HepG2 (cell line): ENCODE measurements around the gene RASSF7. TPM values are rescaled to one million over a fixed set of nuclear protein-coding genes. Genes with fewer than 3 reads are reported as not detected.
A peak's percentile ranks its signal among the peaks of the same experiment; 100 is the strongest.

Experiments used
- GFI1 ChIP-seq: sonication (generic); formaldehyde crosslinking; IDR thresholded peaks from 2 replicates; pipeline ENCODE4 v1.5.0; 2020; ENCODE audit warnings: missing genetic modification reagents, mild to moderate bottlenecking, borderline replicate concordance
- KAT7 ChIP-seq: IDR thresholded peaks from 2 replicates; pipeline ENCODE4 v1.6.1; 2018; ENCODE audit warnings: borderline replicate concordance, missing compliant biosample characterization
- KAT8 ChIP-seq: IDR thresholded peaks from 2 replicates; pipeline ENCODE4 v1.6.1; 2016; ENCODE audit warnings: missing genetic modification reagents, missing compliant biosample characterization
- LCORL ChIP-seq, 2 experiments: fragments of 450-650 bp in 1 of 2; sonication (generic) in 1 of 2; formaldehyde crosslinking in 1 of 2; IDR thresholded peaks; 2 replicates each; pipeline versions ENCODE4 v1.5.0 to v1.6.1; 2017 to 2020; ENCODE audit warnings: antibody characterized with exemption in 1 of 2, missing genetic modification reagents in 1 of 2
- MEIS1 ChIP-seq: sonication (generic); formaldehyde crosslinking; IDR thresholded peaks from 2 replicates; pipeline ENCODE4 v1.9.0; 2021; ENCODE audit warnings: mild to moderate bottlenecking, missing genetic modification reagents, moderate library complexity, borderline replicate concordance
- MLLT10 ChIP-seq: sonication (generic); formaldehyde crosslinking; IDR thresholded peaks from 2 replicates; pipeline ENCODE4 v1.4.0; 2020; ENCODE audit warnings: missing genetic modification reagents
- MXI1 ChIP-seq: IDR thresholded peaks from 3 replicates; pipeline ENCODE4 v1.6.1; 2012; ENCODE audit warnings: low read depth, low read length, inconsistent platforms, borderline replicate concordance
- PHF21A ChIP-seq: sonication (generic); formaldehyde crosslinking; IDR thresholded peaks from 2 replicates; pipeline ENCODE4 v1.5.0; 2020; ENCODE audit warnings: mild to moderate bottlenecking, missing genetic modification reagents
- PTBP1 ChIP-seq: fragments of 200-400 bp; formaldehyde crosslinking; IDR thresholded peaks from 2 replicates; pipeline ENCODE4 v1.6.1; 2018; ENCODE audit warnings: low read length, low read depth; ENCODE audit not compliant: poor library complexity, severe bottlenecking
- RFXANK ChIP-seq: IDR thresholded peaks from 2 replicates; pipeline ENCODE4 v1.6.1; 2016
- SAFB2 ChIP-seq: sonication (generic); formaldehyde crosslinking; IDR thresholded peaks from 2 replicates; pipeline ENCODE4 v1.5.1; 2020; ENCODE audit warnings: missing genetic modification reagents, low read depth, mild to moderate bottlenecking, borderline replicate concordance
- SOX13 ChIP-seq, 3 experiments: fragments of 450-650 bp in 1 of 3; sonication (generic) in 1 of 3; formaldehyde crosslinking in 1 of 3; IDR thresholded peaks in 2 of 3; conservative IDR thresholded peaks in 1 of 3; 2 replicates each; pipeline versions ENCODE4 v1.5.0 to v1.6.1; 2016 to 2020; ENCODE audit warnings: antibody characterized with exemption in 1 of 3, mild to moderate bottlenecking in 1 of 3, missing compliant biosample characterization in 1 of 3, missing genetic modification reagents in 1 of 3, moderate library complexity in 1 of 3
- TAF15 ChIP-seq: fragments of 200-400 bp; formaldehyde crosslinking; IDR thresholded peaks from one replicate; pipeline ENCODE4 v1.6.1; 2018; ENCODE audit warnings: mild to moderate bottlenecking, low read depth, low read length; ENCODE audit not compliant: poor library complexity, severe bottlenecking
- TBX3 ChIP-seq: fragments of 450-650 bp; IDR thresholded peaks from 2 replicates; pipeline ENCODE4 v1.6.1; 2017; ENCODE audit warnings: antibody characterized with exemption, mild to moderate bottlenecking, inconsistent platforms, borderline replicate concordance
- ZNF124 ChIP-seq: sonication (generic); formaldehyde crosslinking; IDR thresholded peaks from 2 replicates; pipeline ENCODE4 v1.4.0; 2020; ENCODE audit warnings: missing genetic modification reagents
- ZNF331 ChIP-seq: sonication (generic); formaldehyde crosslinking; IDR thresholded peaks from 2 replicates; pipeline ENCODE4 v1.4.0; 2020; ENCODE audit warnings: missing genetic modification reagents
- ZNF354B ChIP-seq: sonication (generic); formaldehyde crosslinking; IDR thresholded peaks from 2 replicates; pipeline ENCODE4 v1.8.0; 2022; ENCODE audit warnings: mild to moderate bottlenecking, missing genetic modification reagents
- ZNF468 ChIP-seq: sonication (generic); formaldehyde crosslinking; IDR thresholded peaks from 2 replicates; pipeline ENCODE4 v1.8.0; 2022; ENCODE audit warnings: mild to moderate bottlenecking, moderate library complexity, missing genetic modification reagents
- ZNF709 ChIP-seq: sonication (generic); formaldehyde crosslinking; IDR thresholded peaks from 2 replicates; pipeline ENCODE4 v1.5.0; 2020; ENCODE audit warnings: mild to moderate bottlenecking, missing genetic modification reagents
- ZNF775 ChIP-seq: sonication (generic); formaldehyde crosslinking; IDR thresholded peaks from 2 replicates; pipeline ENCODE4 v1.4.0; 2020; ENCODE audit warnings: missing genetic modification reagents, mild to moderate bottlenecking, moderate library complexity, borderline replicate concordance
- polyA plus RNA-seq, 8 experiments: library from polyadenylated mRNA; depleted of rRNA in 3 of 8; stranded (reverse) in 7 of 8; unstranded in 1 of 8; fragments of >200 nt; fragmentation: Illumina TruSeq in 4 of 8; extraction: Trizol in 4 of 8; gene quantifications; 2 replicates each; pipeline versions ENCODE4 v1.2.1 to v1.2.3, GENCODE V29; 2011 to 2016; ENCODE audit warnings: low read depth in 4 of 8, missing spikeins in 1 of 8, mixed read lengths in 1 of 8; ENCODE audit not compliant: insufficient read depth in 1 of 8
- total RNA-seq, 5 experiments: library from RNA; depleted of rRNA; stranded (reverse); fragments of >200 nt; fragmentation: Illumina TruSeq; extraction: Trizol; gene quantifications; 2 replicates each; pipeline ENCODE4 v1.2.3, GENCODE V29; 2016; ENCODE audit warnings: low read depth in 1 of 5
- TF ChIP-seq, protein P1 (sequence below): sonication (generic); formaldehyde crosslinking; IDR thresholded peaks from 2 replicates; pipeline ENCODE4 v1.4.0; 2020; ENCODE audit warnings: mild to moderate bottlenecking, missing genetic modification reagents, borderline replicate concordance
- TF ChIP-seq, protein P2 (sequence below): sonication (generic); formaldehyde crosslinking; IDR thresholded peaks from 2 replicates; pipeline ENCODE4 v1.8.0; 2022; ENCODE audit warnings: mild to moderate bottlenecking, missing genetic modification reagents
- TF ChIP-seq, protein P3 (sequence below): sonication (generic); formaldehyde crosslinking; IDR thresholded peaks from 2 replicates; pipeline ENCODE4 v1.8.0; 2023; ENCODE audit warnings: mild to moderate bottlenecking, missing genetic modification reagents

RASSF7 gene
- total and polyA plus RNA-seq, 2 of the 13 experiments (the other 11 are each of a cell fraction or from before 2014, with no cell fraction given): 20.2 to 28.6 TPM

DNA sequence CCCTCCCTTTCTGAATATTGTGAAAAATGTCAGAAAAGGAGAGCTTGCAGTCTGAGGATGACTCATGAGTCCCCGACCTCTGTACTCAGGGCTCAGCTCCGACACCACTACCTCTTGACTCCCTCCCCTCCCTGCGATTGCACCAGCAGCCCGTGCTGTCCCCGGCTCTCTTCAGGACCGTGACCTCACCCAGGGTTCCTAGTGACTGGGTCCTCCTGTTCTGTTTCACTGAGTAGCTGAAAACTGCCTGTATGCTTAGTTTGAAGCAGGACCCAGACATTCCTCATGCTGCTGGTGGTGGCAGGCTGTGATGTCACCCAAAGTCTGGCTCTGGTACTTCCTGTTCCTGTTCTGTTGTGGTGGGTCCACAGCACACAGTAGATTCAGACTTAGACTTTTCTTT, 27.2 kb downstream of the RASSF7 start (continued):
- TF ChIP-seq, protein P1, sequence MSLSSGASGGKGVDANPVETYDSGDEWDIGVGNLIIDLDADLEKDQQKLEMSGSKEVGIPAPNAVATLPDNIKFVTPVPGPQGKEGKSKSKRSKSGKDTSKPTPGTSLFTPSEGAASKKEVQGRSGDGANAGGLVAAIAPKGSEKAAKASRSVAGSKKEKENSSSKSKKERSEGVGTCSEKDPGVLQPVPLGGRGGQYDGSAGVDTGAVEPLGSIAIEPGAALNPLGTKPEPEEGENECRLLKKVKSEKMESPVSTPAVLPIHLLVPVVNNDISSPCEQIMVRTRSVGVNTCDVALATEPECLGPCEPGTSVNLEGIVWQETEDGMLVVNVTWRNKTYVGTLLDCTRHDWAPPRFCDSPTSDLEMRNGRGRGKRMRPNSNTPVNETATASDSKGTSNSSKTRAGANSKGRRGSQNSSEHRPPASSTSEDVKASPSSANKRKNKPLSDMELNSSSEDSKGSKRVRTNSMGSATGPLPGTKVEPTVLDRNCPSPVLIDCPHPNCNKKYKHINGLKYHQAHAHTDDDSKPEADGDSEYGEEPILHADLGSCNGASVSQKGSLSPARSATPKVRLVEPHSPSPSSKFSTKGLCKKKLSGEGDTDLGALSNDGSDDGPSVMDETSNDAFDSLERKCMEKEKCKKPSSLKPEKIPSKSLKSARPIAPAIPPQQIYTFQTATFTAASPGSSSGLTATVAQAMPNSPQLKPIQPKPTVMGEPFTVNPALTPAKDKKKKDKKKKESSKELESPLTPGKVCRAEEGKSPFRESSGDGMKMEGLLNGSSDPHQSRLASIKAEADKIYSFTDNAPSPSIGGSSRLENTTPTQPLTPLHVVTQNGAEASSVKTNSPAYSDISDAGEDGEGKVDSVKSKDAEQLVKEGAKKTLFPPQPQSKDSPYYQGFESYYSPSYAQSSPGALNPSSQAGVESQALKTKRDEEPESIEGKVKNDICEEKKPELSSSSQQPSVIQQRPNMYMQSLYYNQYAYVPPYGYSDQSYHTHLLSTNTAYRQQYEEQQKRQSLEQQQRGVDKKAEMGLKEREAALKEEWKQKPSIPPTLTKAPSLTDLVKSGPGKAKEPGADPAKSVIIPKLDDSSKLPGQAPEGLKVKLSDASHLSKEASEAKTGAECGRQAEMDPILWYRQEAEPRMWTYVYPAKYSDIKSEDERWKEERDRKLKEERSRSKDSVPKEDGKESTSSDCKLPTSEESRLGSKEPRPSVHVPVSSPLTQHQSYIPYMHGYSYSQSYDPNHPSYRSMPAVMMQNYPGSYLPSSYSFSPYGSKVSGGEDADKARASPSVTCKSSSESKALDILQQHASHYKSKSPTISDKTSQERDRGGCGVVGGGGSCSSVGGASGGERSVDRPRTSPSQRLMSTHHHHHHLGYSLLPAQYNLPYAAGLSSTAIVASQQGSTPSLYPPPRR (CRISPR knock-in tag): peak; percentile 31; the same call in 1 of the 2 replicates
- TF ChIP-seq KAT8 (peak; percentile 32; the same call in 1 of the 2 replicates), KAT7 (CRISPR knock-in tag) (0 out of 2 replicates have a peak, but pooled peaks have one; percentile 47), ZNF124 (CRISPR knock-in tag) (peak; percentile 71; the same call in 1 of the 2 replicates), LCORL (IDR thresholded peaks at IDR 0.05) (no peak), LCORL (CRISPR knock-in tag; IDR thresholded peaks at IDR 0.05) (peak; percentile 88), PHF21A (CRISPR knock-in tag) (peak; percentile 77), TAF15 (no peak), MXI1 (peak; percentile 80; the same call in 1 of the 3 replicates), ZNF354B (no peak), SOX13 (IDR thresholded peaks at IDR 0.05) (no peak), SOX13 (CRISPR knock-in tag; conservative IDR thresholded peaks at IDR 0.05 in 1 of 2, IDR thresholded peaks at IDR 0.05 in 1 of 2) (peak in 1 of 2 experiments; percentile 52; a peak in 2 of 4 replicates), ZNF331 (CRISPR knock-in tag) (peak; percentile 68; the same call in 1 of the 2 replicates), MEIS1 (CRISPR knock-in tag) (no peak), MLLT10 (CRISPR knock-in tag) (no peak), ZNF709 (CRISPR knock-in tag) (no peak; the same call in 1 of the 2 replicates), TBX3 (no peak; the same call in 1 of the 2 replicates), PTBP1 (no peak), RFXANK (CRISPR knock-in tag) (no peak), GFI1 (CRISPR knock-in tag) (no peak), ZNF468 (CRISPR knock-in tag) (no peak), SAFB2 (no peak), ZNF775 (CRISPR knock-in tag) (no peak)
- TF ChIP-seq, protein P2, sequence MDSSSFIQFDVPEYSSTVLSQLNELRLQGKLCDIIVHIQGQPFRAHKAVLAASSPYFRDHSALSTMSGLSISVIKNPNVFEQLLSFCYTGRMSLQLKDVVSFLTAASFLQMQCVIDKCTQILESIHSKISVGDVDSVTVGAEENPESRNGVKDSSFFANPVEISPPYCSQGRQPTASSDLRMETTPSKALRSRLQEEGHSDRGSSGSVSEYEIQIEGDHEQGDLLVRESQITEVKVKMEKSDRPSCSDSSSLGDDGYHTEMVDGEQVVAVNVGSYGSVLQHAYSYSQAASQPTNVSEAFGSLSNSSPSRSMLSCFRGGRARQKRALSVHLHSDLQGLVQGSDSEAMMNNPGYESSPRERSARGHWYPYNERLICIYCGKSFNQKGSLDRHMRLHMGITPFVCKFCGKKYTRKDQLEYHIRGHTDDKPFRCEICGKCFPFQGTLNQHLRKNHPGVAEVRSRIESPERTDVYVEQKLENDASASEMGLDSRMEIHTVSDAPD: 0 out of 2 replicates have a peak, but pooled peaks have one; percentile 19
- TF ChIP-seq, protein P3, sequence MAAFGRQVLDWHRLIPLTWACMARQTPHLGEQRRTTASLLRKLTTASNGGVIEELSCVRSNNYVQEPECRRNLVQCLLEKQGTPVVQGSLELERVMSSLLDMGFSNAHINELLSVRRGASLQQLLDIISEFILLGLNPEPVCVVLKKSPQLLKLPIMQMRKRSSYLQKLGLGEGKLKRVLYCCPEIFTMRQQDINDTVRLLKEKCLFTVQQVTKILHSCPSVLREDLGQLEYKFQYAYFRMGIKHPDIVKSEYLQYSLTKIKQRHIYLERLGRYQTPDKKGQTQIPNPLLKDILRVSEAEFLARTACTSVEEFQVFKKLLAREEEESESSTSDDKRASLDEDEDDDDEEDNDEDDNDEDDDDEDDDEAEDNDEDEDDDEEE (CRISPR knock-in tag): peak; percentile 37; the same call in 1 of the 2 replicates
